GM10266 (cell line): ENCODE results near the gene VAPA.

Experiments
- DNase-seq: peaks from one replicate; pipeline ENCODE4 v3.0.0; 2012; ENCODE audit errors: extremely low spot score
- CTCF ChIP-seq: IDR thresholded peaks from 2 replicates; pipeline ENCODE4 v1.5.1; 2012; ENCODE audit warnings: mild to moderate bottlenecking, low read depth; ENCODE audit not compliant: control insufficient read depth, insufficient read depth; ENCODE audit errors: missing control alignments

The VAPA gene

DNA sequence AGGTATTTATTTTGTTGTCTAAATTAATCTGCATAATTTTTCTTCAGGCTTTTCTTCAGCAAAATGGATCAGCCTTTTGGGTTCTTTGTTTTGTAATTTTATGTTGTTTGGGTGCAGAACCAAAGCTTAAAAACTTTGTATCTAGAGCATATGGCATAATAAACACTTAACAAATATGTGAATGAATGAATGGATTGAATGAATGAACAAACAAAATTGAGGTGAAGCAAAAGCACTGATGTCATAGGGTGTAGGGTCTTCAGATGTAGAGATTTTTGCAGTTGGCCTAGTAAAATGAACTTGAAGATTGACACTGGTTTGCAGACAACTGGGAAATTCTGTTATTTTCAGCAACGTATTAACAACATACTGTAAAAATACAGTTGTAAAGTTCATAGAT lies 17.3 kb downstream of the VAPA start:
- no peak for TF ChIP-seq CTCF
- no peak for DNase-seq

DNA sequence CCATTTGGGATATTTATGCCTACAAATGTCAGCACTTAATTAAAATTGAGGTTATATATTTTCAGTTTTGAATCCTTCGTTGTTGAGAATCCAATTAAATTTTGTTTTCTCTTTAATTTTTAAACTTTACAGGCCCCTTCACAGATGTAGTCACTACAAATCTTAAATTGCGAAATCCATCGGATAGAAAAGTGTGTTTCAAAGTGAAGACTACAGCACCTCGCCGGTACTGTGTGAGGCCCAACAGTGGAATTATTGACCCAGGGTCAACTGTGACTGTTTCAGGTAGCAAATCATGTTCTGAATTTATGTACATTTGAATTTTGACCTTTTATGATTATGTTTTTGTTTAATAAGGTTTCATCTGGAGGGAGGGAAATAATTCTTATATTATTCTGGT lies 17.9 kb downstream of the VAPA start:
- DNase-seq = no peak
- TF ChIP-seq CTCF = no peak

GRCh38 chr18:9933865-9934264 lies 20.0 kb downstream of the VAPA start:
- TF ChIP-seq CTCF = no peak
- no peak for DNase-seq

GRCh38 chr18:9934274-9934673 lies 20.5 kb downstream of the VAPA start:
- no peak for TF ChIP-seq CTCF
- no peak for DNase-seq

DNA sequence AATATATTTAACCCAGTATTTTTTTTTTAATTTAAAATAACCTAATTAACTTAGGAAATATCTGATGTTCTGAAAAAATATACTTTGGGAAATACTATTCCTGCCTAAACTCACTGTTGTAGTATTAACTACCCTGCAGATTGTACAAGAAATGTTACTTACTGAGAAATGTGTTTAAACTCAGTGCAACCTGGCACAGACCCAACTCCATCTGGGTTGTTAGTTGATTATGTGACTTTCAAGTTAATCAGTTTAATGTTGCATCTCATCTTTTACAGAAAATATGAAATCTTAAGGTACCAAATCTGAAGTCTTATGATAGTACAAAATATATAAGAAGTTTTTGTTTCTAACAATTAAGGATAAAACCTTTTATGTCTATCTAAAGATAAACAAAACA lies 27.3 kb downstream of the VAPA start:
- no peak for DNase-seq
- no peak for TF ChIP-seq CTCF

GRCh38 chr18:9941660-9942059 lies 27.8 kb downstream of the VAPA start:
- no peak for TF ChIP-seq CTCF
- no peak for DNase-seq

DNA sequence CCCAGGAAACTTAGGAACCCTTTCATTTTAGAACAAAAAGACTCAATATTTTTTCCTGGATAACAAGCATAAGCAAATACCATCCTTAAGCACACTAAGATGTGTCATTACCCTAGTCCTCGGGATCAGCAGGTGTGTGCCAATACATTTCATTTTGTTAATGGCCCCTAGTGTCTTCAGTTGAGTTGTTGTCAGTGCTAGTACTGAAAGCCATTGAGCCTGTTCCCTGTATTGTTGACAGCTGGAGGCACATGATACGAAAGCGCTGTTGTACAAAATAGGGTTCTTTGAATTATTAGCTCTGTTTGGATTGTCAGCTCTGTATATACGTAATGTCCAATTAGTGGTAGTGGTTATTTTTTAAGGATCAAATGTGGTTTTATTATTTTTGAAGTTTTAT lies 29.5 kb downstream of the VAPA start:
- no peak for TF ChIP-seq CTCF
- no peak for DNase-seq

- TF ChIP-seq CTCF = no peak
- no peak for DNase-seq
These were observed 31.0 kb downstream of the VAPA start for GRCh38 chr18:9944805-9945204.
